GM21737 (cell line): ENCODE results near the gene PRDM15.
A peak's percentile ranks its signal among the peaks of the same experiment; 100 is the strongest.

ENCODE experiments used
- ATAC-seq: cut with Tn5 transposase; IDR thresholded peaks from one replicate; pipeline ENCODE4 v1.9.1; 2021; ENCODE audit warnings: mild to moderate bottlenecking, moderate library complexity; ENCODE audit not compliant: unreplicated experiment

The PRDM15 gene

GRCh38 chr21:41846536-41846935 is 32.6 kb downstream of the PRDM15 start:
- ATAC-seq, result no peak

- ATAC-seq, result no peak
These were observed 33.2 kb downstream of the PRDM15 start for GRCh38 chr21:41846033-41846317.

- no peak for ATAC-seq
These were observed 33.7 kb downstream of the PRDM15 start for GRCh38 chr21:41845310-41846032.

DNA sequence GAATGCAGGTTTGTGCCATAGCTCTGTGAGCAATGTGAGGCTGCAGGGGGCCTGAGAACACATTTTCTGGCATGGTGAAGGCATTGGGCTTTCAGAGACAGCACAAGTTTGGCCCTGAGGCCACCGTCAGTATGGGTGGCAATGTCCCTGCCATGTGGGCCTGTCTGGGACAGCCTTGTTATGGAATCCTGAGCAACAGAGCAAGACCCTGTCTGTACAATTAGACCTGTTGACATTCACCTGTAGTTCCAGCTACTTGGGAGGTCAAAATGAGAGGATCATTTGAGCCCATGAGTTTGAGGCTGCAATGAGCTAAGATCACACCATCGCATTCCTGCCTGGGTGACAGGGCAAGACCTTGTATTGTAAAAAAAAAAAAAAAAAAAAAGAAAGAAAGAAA is 35.6 kb downstream of the PRDM15 start:
- ATAC-seq, result no peak

DNA sequence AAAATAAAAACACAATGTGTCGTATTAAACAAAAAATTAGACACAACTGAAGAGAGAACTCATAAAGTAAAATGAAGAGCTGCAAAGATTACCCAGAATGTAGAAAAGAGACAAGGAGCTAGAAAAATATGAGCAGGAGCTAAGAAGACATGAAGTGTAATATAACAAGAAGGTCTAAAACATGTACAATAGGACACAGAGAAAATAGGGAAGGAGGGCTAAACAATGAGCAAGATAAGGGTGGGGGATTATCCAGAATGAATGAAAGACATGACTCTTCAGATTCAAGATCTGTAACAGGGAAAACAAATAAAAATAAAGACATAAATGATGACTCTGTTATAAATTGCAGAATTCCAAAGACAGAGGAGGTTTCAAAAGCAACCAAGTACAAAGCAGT is 38.3 kb downstream of the PRDM15 start:
- no peak for ATAC-seq

GRCh38 chr21:41839387-41840000 is 39.6 kb downstream of the PRDM15 start:
- no peak for ATAC-seq

DNA sequence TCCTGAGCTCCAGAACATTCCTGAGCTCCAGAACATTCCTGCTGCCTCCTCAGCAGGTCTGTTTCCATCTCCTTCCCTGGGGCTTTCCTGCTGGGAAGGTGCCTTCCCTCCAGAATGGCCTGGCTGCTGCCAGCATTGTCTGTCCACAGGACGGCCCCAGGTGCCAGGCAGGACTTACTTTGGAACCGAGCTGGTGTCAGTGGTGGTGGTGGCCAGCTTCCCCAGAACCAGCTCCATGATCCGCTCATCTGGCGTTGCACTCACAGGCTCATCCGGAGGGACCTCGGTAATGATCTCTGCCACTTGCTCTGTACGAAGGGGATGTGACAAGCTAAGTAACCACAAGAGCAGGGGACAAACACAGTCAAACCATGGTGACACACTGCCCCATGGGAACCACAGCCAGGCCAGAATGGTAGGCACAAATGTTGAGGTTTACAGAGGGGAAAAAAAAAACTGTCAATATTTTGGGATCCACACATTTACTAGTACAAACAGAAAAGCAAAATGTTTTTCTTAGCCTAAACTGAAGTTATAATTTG is 41.3 kb downstream of the PRDM15 start:
- no peak for ATAC-seq

GRCh38 chr21:41836166-41837015 is 42.8 kb downstream of the PRDM15 start:
- ATAC-seq, result no peak

DNA sequence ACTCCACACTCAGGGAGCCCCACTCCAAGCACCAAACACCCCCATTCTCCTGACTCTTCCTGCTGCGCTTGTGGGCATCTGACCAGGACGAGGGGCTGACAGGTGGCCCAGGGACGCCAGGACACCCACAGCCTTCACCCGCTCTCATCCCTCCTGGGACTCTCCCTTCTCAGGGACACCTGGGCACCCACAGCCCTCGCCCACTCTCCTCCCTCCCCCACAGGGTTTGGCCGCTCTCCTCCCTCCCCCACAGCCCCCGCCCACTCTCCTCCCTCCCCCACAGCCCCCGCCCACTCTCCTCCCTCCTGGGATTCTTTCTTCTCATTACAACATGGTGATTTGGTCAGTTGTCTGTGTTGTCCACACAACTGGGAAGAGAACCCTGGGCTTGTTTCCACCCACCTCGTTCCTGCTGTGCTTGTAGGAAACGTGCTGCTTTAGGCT is 43.4 kb downstream of the PRDM15 start:
- no peak for ATAC-seq

DNA sequence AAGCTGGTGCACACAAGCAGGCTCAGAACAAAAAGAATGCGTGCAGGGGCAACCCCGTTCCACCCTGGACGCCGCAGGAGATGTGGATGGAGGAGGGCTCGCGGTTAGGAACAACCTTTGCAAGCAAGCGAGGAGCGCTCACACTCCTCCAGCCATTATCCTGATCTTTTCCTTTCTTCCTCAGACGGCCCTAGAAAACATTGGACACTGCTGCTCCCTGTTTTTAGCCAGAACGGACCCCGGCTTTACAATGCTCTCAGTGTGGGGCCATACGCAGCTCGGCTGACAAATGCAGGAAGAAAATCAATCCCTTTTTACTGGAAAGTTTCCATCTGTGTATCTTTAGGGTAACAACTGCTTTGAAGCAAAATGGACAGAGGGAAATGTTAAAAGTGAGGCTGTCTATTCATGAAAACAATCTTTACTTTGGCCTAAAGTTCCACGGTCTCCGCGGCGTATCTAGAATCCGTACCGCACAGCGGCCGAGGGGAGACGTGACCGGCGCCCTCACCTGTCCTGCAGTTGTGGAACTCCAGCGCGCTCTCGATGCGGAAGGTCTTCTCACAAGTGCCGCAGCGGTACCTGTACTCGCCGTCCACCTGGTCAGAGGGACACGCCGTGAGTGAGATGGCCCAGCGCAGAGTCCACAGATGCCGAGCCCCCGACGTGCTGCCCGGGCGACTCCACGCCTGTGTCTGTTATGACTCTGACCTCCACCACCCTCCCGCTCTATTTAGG is 44.0 kb downstream of the PRDM15 start:
- no peak for ATAC-seq

- ATAC-seq, result no peak
These were observed 44.8 kb downstream of the PRDM15 start for GRCh38 chr21:41834252-41834925.

GRCh38 chr21:41833497-41834115 is 45.5 kb downstream of the PRDM15 start:
- peak; percentile 51 for ATAC-seq

- peak; percentile 45 for ATAC-seq
These were observed 46.3 kb downstream of the PRDM15 start for GRCh38 chr21:41832596-41833496.

DNA sequence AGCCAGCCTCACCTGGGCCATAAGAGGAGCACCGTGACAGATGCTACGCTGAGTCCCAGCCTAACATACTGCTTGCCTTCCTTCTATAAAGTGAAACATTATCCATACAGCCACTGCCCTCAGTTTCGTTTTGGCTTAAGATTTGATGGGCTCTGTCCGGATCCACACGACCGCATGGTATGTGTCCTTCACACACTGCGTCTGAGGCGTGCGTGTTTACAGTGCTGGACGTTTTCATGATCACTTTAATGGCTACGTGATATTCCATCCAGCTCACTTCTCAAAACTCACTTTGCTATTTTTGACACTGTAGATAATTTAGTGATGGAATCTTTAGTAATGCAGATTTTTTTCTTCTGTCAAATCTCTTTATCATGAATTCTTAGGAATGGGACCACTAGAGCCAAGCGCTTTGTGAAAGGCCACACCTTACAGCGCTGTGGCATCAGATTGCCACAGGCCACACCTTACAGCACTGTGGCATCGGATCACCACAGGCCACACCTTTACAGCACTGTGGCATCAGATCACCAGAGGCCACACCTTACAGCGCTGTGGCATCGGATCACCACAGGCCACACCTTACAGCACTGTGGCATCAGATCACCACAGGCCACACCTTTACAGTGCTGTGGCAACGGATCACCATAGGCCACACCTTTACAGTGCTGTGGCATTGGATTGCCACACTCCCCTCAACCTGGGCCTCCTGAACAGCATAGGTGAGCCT is 47.1 kb downstream of the PRDM15 start:
- no peak for ATAC-seq

DNA sequence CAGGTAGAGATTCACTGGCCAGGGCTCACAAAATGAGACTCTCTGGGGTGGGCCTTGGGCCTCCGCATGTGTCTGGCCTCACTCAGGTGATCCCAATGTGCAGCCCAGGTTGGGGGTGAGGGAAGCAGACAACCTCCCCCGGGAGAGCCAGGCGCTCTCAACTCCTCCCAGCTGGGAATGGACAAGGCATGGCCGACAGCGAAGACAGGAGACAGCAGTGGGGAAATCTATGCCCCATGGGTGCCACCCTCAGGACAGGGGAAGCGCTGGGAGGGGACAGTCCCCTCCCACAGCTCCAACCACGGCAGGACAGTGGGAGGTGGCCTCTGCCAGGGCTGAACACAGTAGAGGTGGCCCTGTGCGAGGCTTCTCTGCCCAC is 47.7 kb downstream of the PRDM15 start:
- no peak for ATAC-seq

DNA sequence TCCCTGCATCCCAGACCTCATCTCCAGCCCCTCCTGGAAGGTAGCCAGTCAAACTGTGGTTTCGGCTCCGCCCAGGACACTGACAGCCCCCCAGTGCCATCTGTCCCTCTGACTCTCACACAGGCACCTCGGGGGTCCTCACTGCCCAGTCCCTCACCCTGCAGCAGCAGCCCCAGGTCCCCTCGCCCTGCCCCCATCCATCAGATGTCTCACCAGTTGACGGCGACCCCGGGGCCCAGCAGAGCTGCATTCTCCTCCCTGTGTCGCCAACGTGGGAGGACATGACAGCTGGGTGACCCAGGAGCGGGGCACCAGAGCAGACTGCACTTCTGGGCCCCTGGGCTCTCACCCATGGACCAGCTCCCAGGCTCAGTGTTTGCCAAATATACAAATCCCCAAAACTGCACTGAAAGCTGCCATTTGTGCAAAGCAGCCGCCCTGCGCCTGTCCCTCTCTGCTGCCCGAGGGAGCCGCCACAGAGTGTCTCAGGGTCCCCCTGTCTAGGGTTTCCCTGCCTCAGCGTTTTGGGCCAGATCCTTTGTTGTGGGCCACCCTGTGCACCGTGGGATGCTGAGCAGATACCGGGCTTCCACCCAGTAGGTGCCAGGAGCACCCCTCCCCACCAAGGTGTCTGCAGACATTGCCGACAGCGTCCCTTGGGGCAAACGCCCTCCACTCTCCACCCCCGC is 48.2 kb downstream of the PRDM15 start:
- ATAC-seq, result no peak

DNA sequence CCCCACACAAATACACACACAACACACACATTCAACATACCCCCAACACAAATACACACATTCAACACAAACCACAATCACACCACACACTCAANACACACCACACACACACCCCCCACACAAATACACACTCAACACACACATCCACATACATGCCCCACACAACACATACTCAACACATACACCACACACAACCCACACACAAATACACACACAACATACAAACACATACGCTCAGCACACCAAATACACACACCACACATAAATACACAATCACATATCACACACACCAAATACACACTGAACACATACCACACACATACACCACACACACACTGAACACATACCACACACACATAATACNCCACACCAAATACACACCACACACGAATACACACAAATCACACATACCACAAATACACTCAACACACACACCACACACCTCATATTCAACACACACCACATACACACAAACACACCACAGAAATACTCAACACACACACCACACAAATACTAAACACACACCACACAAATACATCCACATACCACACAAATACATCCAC is 48.9 kb downstream of the PRDM15 start:
- ATAC-seq, result no peak
